Measurements from ENCODE around the gene XIAP.
"Not testable (repeated sequence)": the region's sequence is repeated elsewhere in the genome, so short reads cannot be mapped to it uniquely, and the experiment has no call there.

Gene XIAP

DNA sequence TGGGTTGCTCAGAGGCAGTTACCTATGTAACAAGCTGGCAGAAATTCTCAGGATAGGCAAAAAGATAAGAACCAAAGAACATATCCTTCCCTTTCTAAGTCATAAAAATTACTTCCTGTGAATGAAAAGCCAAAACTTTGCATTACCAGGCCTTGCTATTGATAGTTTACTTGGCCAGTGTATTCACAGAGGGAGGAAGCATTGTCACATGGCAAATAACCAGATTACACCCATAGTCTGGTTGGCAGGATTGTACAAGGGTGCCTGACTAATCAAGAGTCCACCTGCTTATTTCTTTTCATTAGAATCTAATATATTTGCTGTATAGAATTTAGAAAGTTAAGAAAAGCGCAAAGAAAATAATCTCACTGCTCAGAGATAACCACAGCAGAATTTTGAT lies 14.1 kb downstream of the XIAP start:
- in situ Hi-C loops (cut with MboI; ENCODE audit: low sequenced_read_pairs) = no loop called here

DNA sequence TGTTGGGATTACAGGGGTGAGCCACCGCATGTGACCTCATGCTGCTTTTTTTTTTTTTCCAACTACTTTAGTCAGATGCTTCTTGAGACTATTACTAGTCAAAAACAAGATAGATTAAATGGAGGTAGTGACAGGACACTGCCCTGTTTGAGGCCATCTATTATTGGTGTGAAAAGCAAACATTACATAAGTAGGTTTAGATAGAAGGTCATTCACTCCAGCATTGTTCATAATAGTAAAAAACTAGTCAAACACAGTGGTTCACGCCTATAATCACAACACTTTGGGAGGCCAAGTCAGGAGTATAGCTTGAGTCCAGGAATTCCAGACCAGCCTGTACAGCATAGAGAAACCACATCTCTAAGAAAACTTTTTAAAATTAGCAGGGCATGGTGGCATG lies 16.3 kb downstream of the XIAP start:
- in situ Hi-C loops (cut with MboI; ENCODE audit: low sequenced_read_pairs) = no loop called here

DNA sequence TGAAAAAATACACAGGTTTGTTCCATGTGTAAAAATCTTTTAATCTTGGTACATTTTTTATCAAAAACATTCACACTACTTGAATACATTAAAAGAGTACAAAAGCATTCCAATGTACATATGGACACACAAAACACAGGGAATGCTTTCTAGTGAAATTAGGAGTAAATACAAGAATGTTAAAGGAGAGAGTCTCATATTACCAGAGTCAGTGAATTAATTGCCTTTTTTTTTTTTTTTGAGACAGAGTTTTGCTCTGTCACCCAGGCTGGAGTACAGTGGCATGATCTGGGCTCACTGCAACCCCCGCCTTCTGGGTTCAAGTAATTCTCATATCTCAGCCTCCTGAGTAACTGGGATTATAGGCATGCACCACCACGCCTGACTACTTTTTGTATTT lies 17.0 kb downstream of the XIAP start:
- in situ Hi-C loops (cut with MboI; ENCODE audit: low sequenced_read_pairs) = no loop called here

DNA sequence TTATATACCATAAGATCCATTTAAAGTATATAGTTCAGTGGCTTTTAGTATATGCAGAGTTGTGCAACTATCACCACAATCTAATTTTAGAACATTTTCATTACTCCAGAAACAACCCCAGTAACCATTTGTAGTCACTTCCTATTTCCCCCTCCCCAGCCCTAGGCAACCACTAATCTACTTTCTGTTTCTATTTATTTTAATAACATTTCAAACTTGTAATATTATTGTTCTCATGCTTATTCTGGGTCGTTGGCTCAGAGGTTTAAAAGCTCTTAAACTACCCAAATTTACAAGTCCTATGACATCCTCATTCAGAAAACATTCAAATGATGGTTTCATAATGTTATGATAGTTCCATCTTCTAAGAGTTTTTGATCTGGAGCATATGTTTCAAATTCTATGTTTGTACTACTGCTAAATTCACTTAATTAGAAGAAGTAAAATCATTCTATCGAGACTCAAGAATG lies 18.4 kb downstream of the XIAP start:
- in situ Hi-C loops (cut with MboI; ENCODE audit: low sequenced_read_pairs) = no loop called here

DNA sequence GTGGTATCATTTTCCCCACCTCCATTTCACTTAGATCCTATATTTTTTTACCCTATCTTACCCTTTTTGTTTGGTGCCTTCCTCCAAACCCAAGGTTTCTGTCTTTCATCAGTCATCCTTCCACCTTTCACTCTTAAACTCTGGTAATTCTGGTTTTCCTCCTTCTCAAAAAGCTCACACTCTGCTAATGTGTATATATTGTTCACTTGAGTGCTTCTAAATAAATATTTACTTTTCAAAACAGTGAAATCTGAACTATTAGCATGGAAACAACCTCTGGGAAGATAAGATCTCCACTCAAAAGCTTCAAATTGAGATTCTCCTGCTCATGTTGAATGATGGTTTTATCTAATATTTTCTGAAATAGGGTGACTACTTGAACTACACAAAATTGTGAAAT lies 21.5 kb downstream of the XIAP start:
- in situ Hi-C loops (cut with MboI; ENCODE audit: low sequenced_read_pairs) = no loop called here

DNA sequence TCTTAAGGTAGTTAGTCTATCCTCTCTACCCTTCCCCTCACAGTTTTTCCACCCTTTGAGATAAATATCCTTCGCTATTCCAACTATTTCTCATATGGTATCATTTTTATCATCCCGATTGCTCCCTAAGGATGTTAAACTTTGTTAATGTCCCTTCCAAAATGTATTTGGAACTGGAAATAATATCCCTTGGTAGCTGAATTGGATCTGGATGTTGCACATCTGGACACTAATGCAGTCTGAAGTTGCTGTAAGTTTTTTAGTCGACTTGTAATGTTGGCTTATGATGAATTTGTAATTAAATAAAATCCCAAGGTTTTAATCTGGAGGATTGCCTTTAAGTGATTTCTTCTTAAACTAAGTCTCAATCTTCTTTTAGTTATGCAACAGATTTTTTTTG lies 22.5 kb downstream of the XIAP start:
- in situ Hi-C loops (cut with MboI; ENCODE audit: low sequenced_read_pairs) = no loop called here

DNA sequence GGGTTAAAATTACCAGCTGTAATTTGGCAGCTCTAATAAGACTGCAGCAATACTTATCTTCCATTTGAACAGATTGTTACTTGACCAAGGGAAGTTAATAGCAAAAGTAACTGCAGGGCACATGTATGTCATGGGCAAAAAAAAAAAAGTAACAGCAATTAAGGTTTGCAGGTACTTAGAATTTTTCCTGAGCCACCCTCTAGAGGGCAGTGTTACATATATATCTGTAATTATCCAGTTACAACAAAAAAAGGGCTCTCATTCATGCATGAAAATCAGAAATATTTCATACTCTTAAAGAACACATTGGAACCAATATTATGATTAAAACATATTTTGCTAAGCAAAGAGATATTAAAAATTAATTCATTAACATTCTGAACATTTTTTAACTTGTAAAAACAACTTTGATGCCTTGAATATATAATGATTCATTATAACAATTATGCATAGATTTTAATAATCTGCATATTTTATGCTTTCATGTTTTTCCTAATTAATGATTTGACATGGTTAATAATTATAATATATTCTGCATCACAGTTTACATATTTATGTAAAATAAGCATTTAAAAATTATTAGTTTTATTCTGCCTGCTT lies 25.1 kb downstream of the XIAP start:
- in situ Hi-C loops (cut with MboI; ENCODE audit: low sequenced_read_pairs) = no loop called here

DNA sequence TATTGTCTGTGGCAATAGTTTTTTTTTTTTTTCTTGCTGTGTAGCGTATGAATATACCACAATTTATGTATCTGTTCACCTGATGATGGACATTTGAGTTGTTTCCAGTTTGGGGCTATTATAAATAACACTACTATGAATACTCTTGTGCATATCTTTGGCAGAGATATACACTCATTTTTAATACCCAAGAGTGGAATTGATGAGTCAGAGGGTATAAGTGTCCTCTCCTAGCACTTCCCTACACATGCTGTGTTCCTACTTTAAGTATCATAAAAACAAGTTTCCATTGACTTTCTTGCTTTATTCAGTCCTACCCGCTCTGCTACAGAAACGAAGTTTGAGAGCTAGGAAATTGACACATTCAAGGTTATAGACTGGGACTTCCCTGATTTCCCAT lies 39.8 kb downstream of the XIAP start:
- in situ Hi-C loops (cut with MboI; ENCODE audit: low sequenced_read_pairs) = no loop called here

DNA sequence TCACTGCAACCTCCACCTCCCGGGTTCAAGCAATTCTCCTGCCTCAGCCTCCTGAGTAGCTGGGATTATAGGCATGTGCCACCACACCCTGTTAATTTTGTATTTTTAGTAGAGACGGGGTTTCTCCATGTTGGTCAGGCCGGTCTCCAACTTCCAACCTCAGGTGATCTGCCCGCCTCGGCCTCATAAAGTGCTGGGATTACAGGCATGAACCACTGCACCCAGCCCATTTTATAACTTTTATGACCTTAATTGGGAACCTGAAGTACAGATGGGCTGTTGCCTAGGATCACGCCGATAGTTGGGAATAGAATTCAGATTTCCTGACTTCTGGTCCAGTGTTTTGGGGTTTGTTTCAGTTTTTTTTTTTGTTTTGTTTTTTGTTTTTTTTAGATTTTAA lies 43.4 kb downstream of the XIAP start:
- in situ Hi-C loops (cut with MboI; ENCODE audit: low sequenced_read_pairs) = not testable (repeated sequence)

DNA sequence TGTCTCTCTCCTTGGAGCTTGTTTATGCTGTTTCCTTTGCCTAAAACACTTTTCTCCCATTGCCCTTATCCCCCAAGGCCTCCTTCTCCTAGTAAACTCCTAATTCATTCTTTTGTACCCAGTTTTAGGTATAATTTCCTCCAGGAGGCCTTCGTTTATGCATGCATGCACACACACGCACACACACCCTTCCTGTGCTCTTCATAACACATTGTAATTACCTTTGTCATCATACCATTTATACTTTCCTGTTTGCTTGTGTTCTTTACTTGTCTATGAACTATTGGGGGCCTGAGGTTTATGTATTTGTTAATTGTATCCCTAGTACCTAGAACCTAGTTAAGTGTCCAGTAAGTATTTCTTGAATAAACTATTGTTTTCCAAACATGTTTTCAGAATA lies 45.5 kb downstream of the XIAP start:
- in situ Hi-C loops (cut with MboI; ENCODE audit: low sequenced_read_pairs) = no loop called here

DNA sequence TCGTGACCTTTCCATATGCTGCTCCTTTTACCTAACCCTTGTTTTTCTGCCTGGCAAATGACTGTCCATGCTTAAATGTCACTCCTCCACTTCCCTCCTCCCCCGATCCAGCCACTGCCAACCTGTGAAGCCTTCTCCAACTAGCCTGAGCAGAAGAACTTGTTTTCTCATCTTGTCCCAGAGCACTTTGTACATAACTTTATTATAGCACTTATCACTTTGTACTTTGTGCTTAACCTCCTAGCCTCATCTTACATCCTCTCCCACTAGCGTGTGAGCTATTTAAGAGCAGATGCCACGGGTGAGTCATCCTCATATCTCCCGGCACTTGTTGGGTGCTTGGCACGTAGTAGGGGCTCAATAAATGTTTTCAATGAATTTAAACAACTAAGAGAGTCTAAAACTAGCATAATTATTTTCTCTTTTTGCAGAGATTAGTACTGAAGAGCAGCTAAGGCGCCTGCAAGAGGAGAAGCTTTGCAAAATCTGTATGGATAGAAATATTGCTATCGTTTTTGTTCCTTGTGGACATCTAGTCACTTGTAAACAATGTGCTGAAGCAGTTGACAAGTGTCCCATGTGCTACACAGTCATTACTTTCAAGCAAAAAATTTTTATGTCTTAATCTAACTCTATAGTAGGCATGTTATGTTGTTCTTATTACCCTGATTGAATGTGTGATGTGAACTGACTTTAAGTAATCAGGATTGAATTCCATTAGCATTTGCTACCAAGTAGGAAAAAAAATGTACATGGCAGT lies 46.9 kb downstream of the XIAP start:
- in situ Hi-C loops (cut with MboI; ENCODE audit: low sequenced_read_pairs) = no loop called here

DNA sequence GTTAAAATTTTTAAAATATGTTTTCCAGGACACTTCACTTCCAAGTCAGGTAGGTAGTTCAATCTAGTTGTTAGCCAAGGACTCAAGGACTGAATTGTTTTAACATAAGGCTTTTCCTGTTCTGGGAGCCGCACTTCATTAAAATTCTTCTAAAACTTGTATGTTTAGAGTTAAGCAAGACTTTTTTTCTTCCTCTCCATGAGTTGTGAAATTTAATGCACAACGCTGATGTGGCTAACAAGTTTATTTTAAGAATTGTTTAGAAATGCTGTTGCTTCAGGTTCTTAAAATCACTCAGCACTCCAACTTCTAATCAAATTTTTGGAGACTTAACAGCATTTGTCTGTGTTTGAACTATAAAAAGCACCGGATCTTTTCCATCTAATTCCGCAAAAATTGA lies 49.7 kb downstream of the XIAP start:
- in situ Hi-C loops (cut with MboI; ENCODE audit: low sequenced_read_pairs) = no loop called here

DNA sequence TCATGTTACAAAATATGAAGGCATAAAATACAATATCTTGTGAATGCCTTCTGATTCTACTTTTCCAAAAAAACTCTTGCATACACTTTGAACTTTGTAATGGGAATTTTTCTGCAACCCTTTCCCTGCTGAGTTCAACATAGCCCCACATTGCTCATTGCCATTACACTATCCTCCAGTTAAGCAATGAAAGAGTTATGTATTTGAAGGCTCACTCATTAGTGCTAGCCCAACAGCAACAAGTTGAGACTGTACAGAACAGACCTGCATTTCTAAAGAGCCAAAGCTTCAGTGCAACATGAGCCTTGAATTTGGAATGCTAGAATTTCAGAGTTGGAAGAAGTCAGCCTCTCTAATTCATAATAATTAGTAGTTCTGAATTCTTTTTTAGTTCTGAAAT lies 57.2 kb downstream of the XIAP start:
- in situ Hi-C loops (cut with MboI; ENCODE audit: low sequenced_read_pairs) = no loop called here

DNA sequence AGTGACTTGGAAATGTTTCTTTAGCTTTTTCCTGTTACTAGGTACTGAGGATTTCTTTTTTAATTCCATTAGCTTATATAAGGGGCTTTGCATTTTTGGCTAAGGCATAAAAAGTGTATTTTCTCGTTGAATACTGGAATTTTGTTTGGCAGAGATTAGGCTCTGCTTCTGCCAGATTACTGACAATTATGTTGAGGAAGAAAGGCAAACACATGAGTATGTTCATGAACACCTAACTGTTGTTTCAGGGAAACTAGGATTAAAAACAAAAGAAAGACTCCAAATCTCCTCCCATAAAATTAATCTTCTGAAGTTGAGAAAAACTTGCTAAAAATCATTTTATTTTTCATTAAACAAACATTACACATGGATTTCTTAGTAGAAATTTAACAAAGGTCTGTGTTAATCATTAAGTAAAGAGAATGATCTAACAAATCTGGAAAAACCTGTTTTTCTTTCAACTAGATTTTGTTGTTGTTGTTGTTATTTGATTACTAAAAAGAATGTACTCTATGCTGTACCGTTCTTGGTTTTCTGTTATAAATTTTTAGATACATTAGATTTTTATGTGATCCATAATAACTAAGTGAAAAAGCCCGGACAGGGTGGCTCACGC lies 58.4 kb downstream of the XIAP start:
- in situ Hi-C loops (cut with MboI; ENCODE audit: low sequenced_read_pairs) = no loop called here

DNA sequence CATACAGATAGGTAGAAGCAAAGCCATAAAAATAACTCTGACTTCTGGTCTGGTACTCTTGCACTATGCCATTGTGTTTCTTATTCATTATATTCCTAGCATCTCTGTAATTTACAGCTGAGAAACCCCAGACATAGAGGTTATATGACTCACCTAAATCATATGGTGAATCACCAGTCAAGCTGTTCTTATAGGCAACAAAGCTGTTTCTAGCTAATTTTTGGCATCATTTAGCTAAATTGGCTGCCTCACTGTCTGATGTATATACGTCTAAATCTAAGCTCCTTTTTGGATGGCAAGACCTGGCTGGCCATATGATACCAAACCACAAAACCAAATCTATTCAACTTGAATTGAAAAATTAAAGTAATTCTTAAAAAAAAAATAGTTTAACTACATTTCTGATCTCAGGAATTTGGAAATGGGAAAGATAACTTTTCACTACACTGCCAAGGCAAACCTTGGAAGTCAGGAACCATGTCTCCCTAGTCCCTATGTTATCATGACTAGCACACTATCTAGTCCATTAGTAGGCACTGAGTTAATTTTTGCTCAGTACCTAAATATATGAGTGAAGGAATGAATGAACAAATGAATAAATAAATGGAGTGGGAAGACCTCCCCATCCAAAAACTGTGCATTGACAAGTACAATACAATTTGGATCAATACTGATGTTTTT lies 60.4 kb downstream of the XIAP start:
- in situ Hi-C loops (cut with MboI; ENCODE audit: low sequenced_read_pairs) = no loop called here

DNA sequence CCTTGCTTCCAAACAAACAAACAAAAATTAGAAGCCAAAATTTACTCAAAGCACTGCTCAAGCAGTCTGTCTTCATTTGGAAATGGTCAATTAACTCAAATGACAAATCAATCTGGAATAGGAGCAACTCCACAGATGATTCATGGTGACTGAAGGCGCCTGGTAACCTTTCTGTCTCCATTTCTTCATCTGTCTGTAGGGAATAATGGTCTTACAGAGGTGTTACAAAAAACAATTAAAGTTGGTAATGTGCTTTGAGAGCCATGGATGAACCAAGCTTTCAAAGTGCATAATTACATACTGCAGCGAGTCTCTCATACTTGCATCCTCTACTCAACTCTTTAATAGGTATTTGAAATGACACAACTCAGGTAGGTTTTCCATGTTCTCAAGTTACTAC lies 63.4 kb downstream of the XIAP start:
- in situ Hi-C loops (cut with MboI; ENCODE audit: low sequenced_read_pairs) = no loop called here

DNA sequence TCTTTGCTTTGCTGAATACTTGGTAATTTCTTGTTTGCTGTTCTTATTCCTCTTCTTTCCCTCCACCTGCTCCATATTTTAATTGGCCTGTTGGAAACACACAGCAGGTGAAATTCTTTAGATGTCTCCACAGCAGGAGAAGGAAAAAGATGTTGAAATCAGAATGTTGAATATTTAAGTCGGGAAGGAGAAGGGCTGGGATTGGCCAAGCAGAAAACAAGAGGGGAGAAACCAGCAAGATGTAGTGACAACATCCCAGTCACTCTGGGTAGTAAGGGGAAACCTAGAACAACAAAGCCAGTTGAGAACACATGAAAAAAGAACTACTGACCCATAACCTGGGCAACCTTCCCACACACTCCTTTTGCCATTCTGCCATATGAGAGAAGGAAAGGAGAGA lies 64.3 kb downstream of the XIAP start:
- in situ Hi-C loops (cut with MboI; ENCODE audit: low sequenced_read_pairs) = no loop called here

DNA sequence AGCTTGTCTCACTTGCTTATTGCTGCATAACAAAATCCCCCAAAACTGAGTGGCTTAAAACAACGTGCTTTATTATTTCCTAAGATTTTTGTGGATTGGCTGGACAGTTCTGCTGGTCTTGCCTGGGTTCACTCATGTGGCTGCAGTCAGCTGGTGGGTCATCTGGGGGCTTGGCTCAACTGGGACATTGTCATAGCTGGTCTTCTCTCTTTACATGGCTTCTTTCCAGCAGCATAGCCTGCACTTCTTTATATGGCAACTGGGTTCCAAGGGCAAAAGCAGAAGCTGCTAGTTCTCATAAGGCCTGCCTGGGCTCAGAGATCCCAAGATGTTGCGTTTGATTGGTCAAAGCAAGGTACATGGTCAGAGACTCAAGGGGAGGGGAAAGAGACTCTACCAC lies 68.0 kb downstream of the XIAP start:
- in situ Hi-C loops (cut with MboI; ENCODE audit: low sequenced_read_pairs) = no loop called here

DNA sequence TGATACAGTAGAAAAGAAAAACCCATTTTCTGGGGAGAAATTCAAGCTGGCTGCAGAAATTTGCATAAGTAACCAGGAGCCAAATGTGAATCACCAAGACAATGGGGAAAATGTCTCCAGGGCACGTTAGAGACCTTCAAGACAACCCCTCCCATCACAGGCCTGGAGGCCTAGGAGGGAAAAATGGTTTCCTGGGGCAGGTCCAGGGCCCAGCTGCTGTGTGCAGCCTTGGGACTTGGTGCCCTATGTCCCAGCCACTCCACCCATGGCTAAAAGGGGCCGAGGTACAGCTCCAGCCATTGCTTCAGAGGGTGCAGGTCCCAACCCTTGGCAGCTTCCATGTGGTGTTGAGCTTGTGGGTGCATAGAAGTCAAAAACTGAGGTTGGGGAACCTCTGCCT lies 72.2 kb downstream of the XIAP start:
- in situ Hi-C loops (cut with MboI; ENCODE audit: low sequenced_read_pairs) = not testable (repeated sequence)

DNA sequence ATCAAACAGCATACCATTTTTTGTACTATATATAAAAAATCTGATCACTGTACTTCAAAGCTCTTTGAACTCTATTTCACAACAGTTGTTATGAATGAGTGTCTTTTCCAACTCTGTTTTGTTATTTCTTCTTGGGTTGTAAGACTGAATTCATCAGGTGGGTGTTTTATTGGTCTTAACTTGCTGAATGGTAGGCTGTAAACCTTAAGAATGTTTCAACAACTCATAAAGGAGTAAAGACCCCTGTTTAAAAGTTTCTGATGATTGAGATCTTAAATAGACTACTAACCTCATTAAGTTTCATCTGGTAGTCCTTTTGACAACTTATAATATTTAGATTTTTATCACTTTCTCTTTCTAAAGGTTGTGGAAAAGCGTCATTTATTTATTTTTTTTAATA lies 83.2 kb downstream of the XIAP start:
- in situ Hi-C loops (cut with MboI; ENCODE audit: low sequenced_read_pairs) = no loop called here

DNA sequence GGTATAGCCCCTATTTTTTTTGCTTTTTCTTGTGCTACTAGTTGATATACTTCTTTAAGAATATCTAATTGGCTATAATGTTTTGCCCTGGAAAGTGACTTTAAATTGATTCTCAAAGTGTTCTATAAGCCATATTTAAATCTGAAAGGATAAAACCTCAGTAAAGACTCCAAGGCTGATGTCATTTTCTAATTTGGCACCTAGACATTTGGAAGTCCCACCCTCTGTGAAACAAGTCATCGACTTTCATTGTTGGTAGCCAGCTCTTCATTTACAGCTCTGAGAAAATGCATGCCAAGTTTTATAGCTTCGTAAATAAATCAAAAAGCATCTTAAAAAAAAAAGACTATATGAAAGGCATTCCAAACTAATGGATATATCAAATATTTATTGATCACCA lies 83.6 kb downstream of the XIAP start:
- in situ Hi-C loops (cut with MboI; ENCODE audit: low sequenced_read_pairs) = no loop called here

DNA sequence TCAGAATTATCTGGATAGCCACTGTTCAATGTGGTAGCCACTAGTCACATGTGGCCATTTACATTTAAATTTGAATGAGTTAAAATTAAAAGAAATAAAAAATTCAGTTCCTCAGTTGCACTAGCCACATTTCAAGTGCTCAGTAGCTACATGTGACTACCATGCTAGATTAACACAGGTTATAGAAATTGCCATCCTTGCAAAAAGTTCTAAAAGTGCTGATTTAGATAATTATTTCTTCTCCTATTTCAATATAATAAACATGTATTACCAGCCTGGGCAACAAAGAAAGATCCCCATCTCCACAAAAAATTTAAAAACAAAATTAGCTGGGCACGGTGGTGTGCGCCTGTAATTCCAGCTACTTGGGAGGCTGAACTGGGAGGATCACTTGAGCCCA lies 90.0 kb downstream of the XIAP start:
- in situ Hi-C loops (cut with MboI; ENCODE audit: low sequenced_read_pairs) = no loop called here

Measured in hTERT RPE-1 (cell line).